ENCODE results near the gene PADI1.

DNA sequence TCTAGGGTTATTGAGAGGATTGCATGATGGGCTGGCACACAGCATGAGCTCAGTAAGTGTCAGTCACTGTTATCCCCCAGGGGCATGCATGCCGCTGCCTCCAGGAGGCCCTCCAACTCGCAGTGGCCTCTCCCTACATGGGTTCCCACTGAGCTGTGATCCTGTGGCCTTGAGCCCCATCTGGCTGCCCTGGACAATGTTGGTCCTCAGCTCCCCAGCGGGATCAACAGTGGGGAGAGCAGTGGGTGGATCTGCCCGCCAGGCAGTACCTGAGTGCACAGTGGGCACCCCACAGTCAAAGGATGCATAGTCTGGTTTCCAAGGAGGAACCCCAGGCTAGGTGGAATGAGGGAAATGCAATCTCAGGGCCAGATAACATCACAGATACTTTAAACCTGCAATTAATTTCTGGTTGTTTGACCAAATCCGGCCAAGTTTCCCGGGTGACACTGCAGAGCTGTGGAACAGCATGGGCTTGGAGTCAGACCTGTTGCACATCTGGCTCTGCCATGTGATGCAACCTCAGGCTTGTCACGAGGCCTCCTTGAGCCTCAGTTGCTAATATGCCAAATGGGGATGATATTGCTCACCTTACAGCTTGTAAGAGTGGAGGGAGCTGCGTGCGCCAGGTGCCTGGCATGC, 53.3 kb downstream of the PADI1 start:
- TF ChIP-seq TAF1 (IDR thresholded peaks at IDR 0.05; ENCODE audit: low read depth, low read length) (no peak), EP300 (IDR thresholded peaks at IDR 0.05; ENCODE audit: borderline replicate concordance in 1 of 2, low read depth in 2 of 2, low read length in 2 of 2) (no peak), JUND (IDR thresholded peaks at IDR 0.05; ENCODE audit: low read length) (no peak), TCF12 (IDR thresholded peaks at IDR 0.05; ENCODE audit: low read depth, low read length) (no peak), POLR2AphosphoS5 (IDR thresholded peaks at IDR 0.05; ENCODE audit: low read depth, low read length) (no peak), RAD21 (IDR thresholded peaks at IDR 0.05 in 1 of 2, conservative IDR thresholded peaks at IDR 0.05 in 1 of 2; ENCODE audit: low read depth in 2 of 2, low read length in 2 of 2) (no peak), POLR2A (IDR thresholded peaks at IDR 0.05; ENCODE audit: control extremely low read depth in 1 of 2, low read depth in 2 of 2, low read length in 2 of 2) (no peak), EZH2 (IDR thresholded peaks at IDR 0.05; ENCODE audit: low read depth, low read length, severe bottlenecking) (no peak), ASH2L (IDR thresholded peaks at IDR 0.05; ENCODE audit: low read length) (no peak), SUZ12 (IDR thresholded peaks at IDR 0.05; ENCODE audit: low read length) (no peak), SP2 (IDR thresholded peaks at IDR 0.05; ENCODE audit: low read length) (no peak), CHD1 (IDR thresholded peaks at IDR 0.05; ENCODE audit: low read depth, low read length) (no peak)
- TF ChIP-seq, protein P1, sequence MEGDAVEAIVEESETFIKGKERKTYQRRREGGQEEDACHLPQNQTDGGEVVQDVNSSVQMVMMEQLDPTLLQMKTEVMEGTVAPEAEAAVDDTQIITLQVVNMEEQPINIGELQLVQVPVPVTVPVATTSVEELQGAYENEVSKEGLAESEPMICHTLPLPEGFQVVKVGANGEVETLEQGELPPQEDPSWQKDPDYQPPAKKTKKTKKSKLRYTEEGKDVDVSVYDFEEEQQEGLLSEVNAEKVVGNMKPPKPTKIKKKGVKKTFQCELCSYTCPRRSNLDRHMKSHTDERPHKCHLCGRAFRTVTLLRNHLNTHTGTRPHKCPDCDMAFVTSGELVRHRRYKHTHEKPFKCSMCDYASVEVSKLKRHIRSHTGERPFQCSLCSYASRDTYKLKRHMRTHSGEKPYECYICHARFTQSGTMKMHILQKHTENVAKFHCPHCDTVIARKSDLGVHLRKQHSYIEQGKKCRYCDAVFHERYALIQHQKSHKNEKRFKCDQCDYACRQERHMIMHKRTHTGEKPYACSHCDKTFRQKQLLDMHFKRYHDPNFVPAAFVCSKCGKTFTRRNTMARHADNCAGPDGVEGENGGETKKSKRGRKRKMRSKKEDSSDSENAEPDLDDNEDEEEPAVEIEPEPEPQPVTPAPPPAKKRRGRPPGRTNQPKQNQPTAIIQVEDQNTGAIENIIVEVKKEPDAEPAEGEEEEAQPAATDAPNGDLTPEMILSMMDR (IDR thresholded peaks at IDR 0.05; ENCODE audit: control extremely low read depth in 1 of 3, insufficient read depth in 1 of 3, low read depth in 1 of 3, low read length in 3 of 3): no peak
- TF ChIP-seq, protein P2, sequence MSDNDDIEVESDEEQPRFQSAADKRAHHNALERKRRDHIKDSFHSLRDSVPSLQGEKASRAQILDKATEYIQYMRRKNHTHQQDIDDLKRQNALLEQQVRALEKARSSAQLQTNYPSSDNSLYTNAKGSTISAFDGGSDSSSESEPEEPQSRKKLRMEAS (IDR thresholded peaks at IDR 0.05): no peak
